Measurements from ENCODE around the gene CHRNA7. TPM values are rescaled to one million over a fixed set of nuclear protein-coding genes. Genes with fewer than 3 reads are reported as not detected.
A peak's percentile ranks its signal among the peaks of the same experiment; 100 is the strongest.

Gene CHRNA7
- total RNA-seq, 1 donor: under 0.01 TPM

DNA sequence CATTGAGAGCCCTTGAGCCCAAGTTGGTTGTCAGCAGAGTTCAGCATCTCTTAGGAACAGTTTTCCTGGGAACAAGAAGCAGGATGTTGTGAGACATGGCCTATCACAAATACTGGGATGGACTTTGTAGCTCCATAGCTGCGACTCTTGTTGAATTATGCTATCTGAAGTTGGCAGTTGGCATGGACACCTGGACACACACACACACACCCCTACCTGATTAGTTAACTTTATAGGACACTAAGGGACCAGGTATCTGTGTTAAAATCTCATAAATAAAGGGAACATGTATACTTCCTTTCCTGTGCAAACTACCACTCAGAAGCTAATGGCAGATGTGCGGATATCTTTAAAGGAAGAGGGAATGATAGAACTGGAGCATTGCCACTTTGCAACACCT lies 10.2 kb upstream of the CHRNA7 start:
- no peaks in the 10 kb centered on the region for H3K36me3 ChIP-seq (ENCODE audit: insufficient read depth, low read length)
- no peak for DNase-seq (ENCODE audit: insufficient read length, low spot score, missing footprints)

DNA sequence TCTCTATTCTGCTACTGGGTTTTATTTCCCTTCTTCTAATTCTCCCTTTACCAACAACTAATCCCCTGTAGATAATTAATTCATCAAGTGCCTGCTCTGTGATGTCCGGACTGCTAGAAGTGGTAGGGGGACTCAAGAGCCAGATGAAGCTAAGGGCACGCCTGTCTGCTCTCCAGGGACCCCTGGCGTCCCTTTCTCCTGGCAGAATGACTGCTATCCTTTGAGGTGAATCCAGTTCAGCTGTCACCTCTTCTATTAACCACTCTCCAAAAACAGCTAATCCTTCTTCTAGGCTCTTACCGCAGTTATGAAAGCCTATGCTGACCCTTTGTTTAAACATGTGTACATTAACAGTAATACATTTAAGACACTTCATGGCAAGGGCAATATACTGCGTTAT lies 1.4 kb upstream of the CHRNA7 start:
- no peak overlapping the region for H3K27ac ChIP-seq (ENCODE audit: low read depth, low read length)
- no peak overlapping the region for H3K4me3 ChIP-seq (ENCODE audit: insufficient read depth, low read length)
- H4K20me1 ChIP-seq (ENCODE audit: insufficient read depth, low read length): no peaks in the 10 kb centered on the region
- peaks cover 18% of the 10 kb centered on the region for H3K27me3 ChIP-seq (ENCODE audit: insufficient read depth, low read length)
- DNase-seq (ENCODE audit: insufficient read length, low spot score, missing footprints): no peak
- TF ChIP-seq CTCF (IDR thresholded peaks at IDR 0.05; ENCODE audit: extremely low read depth, low read depth, low read length): no peak
- no peaks in the 10 kb centered on the region for H3K79me2 ChIP-seq (ENCODE audit: insufficient read depth, low read length)
- no peaks in the 10 kb centered on the region for H3K36me3 ChIP-seq (ENCODE audit: insufficient read depth, low read length)
- no peak overlapping the region for H2AFZ ChIP-seq (ENCODE audit: low read length)
- no peaks in the 10 kb centered on the region for H3K4me1 ChIP-seq (ENCODE audit: insufficient read depth, low read length)
- H3K4me2 ChIP-seq (ENCODE audit: insufficient read depth, low read length): no peak overlapping the region
- H3K9me3 ChIP-seq (ENCODE audit: low read depth, low read length): no peaks in the 10 kb centered on the region

More for the DNA sequence above, 10.2 kb upstream of the CHRNA7 start:
- no peaks in the 10 kb centered on the region for H4K20me1 ChIP-seq (ENCODE audit: insufficient read depth, low read length)
- no peaks in the 10 kb centered on the region for H3K4me1 ChIP-seq (ENCODE audit: insufficient read depth, low read length)
- no peaks in the 10 kb centered on the region for H3K9me3 ChIP-seq (ENCODE audit: low read depth, low read length)
- no peak overlapping the region for H2AFZ ChIP-seq (ENCODE audit: low read length)
- no peaks in the 10 kb centered on the region for H3K27me3 ChIP-seq (ENCODE audit: insufficient read depth, low read length)
- no peak overlapping the region for H3K4me3 ChIP-seq (ENCODE audit: insufficient read depth, low read length)
- no peak overlapping the region for H3K4me2 ChIP-seq (ENCODE audit: insufficient read depth, low read length)
- no peak overlapping the region for H3K27ac ChIP-seq (ENCODE audit: low read depth, low read length)
- TF ChIP-seq CTCF (IDR thresholded peaks at IDR 0.05; ENCODE audit: extremely low read depth, low read depth, low read length): no peak
- H3K79me2 ChIP-seq (ENCODE audit: insufficient read depth, low read length): no peaks in the 10 kb centered on the region

DNA sequence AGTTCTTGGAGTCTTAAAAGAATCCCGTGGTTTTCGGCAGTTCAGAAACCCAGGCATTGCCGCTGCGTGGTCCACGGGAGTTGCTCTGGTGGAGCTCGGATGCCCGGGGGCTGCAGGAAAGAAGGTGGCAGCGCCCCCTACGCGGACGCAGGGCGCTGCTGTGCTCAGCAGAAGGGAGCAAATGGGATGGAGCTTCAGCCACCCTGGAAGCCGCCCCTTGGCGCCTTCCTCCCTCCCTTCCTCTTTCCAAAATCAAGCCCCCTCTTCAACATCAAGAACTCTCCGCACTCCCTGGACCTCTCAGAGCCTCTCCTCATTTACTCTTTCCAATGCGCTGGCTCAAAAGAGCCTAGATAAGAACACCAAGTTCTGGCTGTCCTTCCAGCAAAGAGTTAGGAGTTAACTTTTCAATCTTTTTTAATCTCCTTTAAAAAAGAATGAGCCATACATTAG lies 880 bp upstream of the CHRNA7 start:
- no peak overlapping the region for H3K4me2 ChIP-seq (ENCODE audit: insufficient read depth, low read length)
- H4K20me1 ChIP-seq (ENCODE audit: insufficient read depth, low read length): no peaks in the 10 kb centered on the region
- TF ChIP-seq CTCF (IDR thresholded peaks at IDR 0.05; ENCODE audit: extremely low read depth, low read depth, low read length): no peak
- peaks cover 18% of the 10 kb centered on the region for H3K27me3 ChIP-seq (ENCODE audit: insufficient read depth, low read length)
- peak; percentile 48 for DNase-seq (ENCODE audit: insufficient read length, low spot score, missing footprints)
- H3K4me3 ChIP-seq (ENCODE audit: insufficient read depth, low read length): no peak overlapping the region
- H3K27ac ChIP-seq (ENCODE audit: low read depth, low read length): no peak overlapping the region
- no peaks in the 10 kb centered on the region for H3K79me2 ChIP-seq (ENCODE audit: insufficient read depth, low read length)
- H3K4me1 ChIP-seq (ENCODE audit: insufficient read depth, low read length): no peaks in the 10 kb centered on the region
- no peak overlapping the region for H2AFZ ChIP-seq (ENCODE audit: low read length)
- no peaks in the 10 kb centered on the region for H3K9me3 ChIP-seq (ENCODE audit: low read depth, low read length)
- H3K36me3 ChIP-seq (ENCODE audit: insufficient read depth, low read length): no peaks in the 10 kb centered on the region

- H3K9me3 ChIP-seq (ENCODE audit: low read depth, low read length): no peaks in the 10 kb centered on the region
- peak; percentile 39 for DNase-seq (ENCODE audit: insufficient read length, low spot score, missing footprints)
- no peak overlapping the region for H3K27ac ChIP-seq (ENCODE audit: low read depth, low read length)
- H2AFZ ChIP-seq (ENCODE audit: low read length): no peak overlapping the region
- H3K36me3 ChIP-seq (ENCODE audit: insufficient read depth, low read length): no peaks in the 10 kb centered on the region
- H3K4me1 ChIP-seq (ENCODE audit: insufficient read depth, low read length): no peaks in the 10 kb centered on the region
- H3K4me2 ChIP-seq (ENCODE audit: insufficient read depth, low read length): no peak overlapping the region
- peaks cover 18% of the 10 kb centered on the region for H3K27me3 ChIP-seq (ENCODE audit: insufficient read depth, low read length)
- H3K4me3 ChIP-seq (ENCODE audit: insufficient read depth, low read length): no peak overlapping the region
- H4K20me1 ChIP-seq (ENCODE audit: insufficient read depth, low read length): no peaks in the 10 kb centered on the region
- TF ChIP-seq CTCF (IDR thresholded peaks at IDR 0.05; ENCODE audit: extremely low read depth, low read depth, low read length): no peak
- H3K79me2 ChIP-seq (ENCODE audit: insufficient read depth, low read length): no peaks in the 10 kb centered on the region
Observed at GRCh38 chr15:32030795-32031194, 480 bp downstream of the CHRNA7 start.

Measured in osteoblast (primary cell).